Osteocyte (in vitro differentiated cells): ENCODE results near the gene NELFB. TPM values are rescaled to one million over a fixed set of nuclear protein-coding genes. Genes with fewer than 3 reads are reported as not detected.

ENCODE experiments used
- DNase-seq: peaks from one replicate; pipeline ENCODE4 v3.0.0; 2021; ENCODE audit warnings: mixed read lengths; ENCODE audit not compliant: unreplicated experiment; ENCODE audit errors: extremely low spot score
- H3K27ac Mint-ChIP-seq: one replicate; pipeline ENCODE4 v1.8.0; 2021; ENCODE audit warnings: mild to moderate bottlenecking, mixed read lengths; ENCODE audit not compliant: unreplicated experiment
- H3K27me3 Mint-ChIP-seq: one replicate; pipeline ENCODE4 v1.8.0; 2021; ENCODE audit warnings: mixed read lengths; ENCODE audit not compliant: unreplicated experiment
- H3K36me3 Mint-ChIP-seq: one replicate; pipeline ENCODE4 v1.8.0; 2021; ENCODE audit warnings: mixed read lengths; ENCODE audit not compliant: unreplicated experiment
- H3K4me1 Mint-ChIP-seq: one replicate; pipeline ENCODE4 v1.8.0; 2021; ENCODE audit warnings: mixed read lengths; ENCODE audit not compliant: unreplicated experiment
- H3K4me3 Mint-ChIP-seq: one replicate; pipeline ENCODE4 v1.8.0; 2021; ENCODE audit warnings: mild to moderate bottlenecking, moderate library complexity, mixed read lengths; ENCODE audit not compliant: unreplicated experiment
- H3K9me3 Mint-ChIP-seq: one replicate; pipeline ENCODE4 v1.8.0; 2021; ENCODE audit warnings: mixed read lengths; ENCODE audit not compliant: unreplicated experiment
- total RNA-seq: library from RNA; stranded (reverse); gene quantifications from 2 replicates; pipeline ENCODE4 v1.2.1, GENCODE V29; 2021
- TF ChIP-seq, protein P1 (sequence below): fragments of 200-600 bp; sonication (generic); IDR thresholded peaks from 2 replicates; pipeline ENCODE4 v1.5.0; 2021; ENCODE audit warnings: antibody characterized with exemption, mild to moderate bottlenecking, moderate library complexity

NELFB gene
- total RNA-seq, 1 donor from 2014 or later, result 54.1 TPM

DNA sequence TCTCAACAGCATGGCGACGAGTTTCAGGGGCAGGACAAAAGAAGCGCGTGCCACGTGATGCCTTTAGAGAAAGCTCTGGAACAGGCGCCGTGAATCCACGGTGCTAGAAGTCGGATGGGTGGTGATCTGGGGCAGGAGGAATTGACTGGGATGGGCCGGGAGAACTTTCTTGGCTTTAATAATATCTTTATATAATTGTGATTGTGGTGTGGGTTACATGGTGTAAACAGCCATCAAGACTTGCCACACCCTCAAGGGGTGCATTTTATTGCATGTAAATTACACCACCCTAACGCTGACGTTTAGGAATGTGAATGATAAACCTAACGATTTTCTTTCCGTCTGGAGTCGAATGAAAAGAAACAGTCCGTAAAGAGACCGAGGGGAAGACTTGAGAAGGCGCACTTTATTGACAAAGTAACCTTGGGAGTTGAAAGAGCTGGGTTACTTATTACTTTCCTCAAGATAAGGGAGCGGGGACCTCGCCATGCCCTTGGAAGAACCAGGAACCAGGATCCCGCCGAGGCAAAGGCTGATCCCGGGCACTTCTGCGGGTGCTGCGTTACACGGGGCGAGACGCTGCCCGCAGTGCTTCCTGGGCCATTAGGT lies 38.5 kb downstream of the NELFB start:
- H3K4me1 Mint-ChIP-seq, result peaks cover 7% of the 10 kb centered on the region
- H3K27ac Mint-ChIP-seq, result no peak overlapping the region
- H3K9me3 Mint-ChIP-seq, result no peaks in the 10 kb centered on the region
- no peaks in the 10 kb centered on the region for H3K36me3 Mint-ChIP-seq
- peaks cover 6% of the 10 kb centered on the region for H3K27me3 Mint-ChIP-seq
- no peak overlapping the region for H3K4me3 Mint-ChIP-seq
- TF ChIP-seq, protein P1, sequence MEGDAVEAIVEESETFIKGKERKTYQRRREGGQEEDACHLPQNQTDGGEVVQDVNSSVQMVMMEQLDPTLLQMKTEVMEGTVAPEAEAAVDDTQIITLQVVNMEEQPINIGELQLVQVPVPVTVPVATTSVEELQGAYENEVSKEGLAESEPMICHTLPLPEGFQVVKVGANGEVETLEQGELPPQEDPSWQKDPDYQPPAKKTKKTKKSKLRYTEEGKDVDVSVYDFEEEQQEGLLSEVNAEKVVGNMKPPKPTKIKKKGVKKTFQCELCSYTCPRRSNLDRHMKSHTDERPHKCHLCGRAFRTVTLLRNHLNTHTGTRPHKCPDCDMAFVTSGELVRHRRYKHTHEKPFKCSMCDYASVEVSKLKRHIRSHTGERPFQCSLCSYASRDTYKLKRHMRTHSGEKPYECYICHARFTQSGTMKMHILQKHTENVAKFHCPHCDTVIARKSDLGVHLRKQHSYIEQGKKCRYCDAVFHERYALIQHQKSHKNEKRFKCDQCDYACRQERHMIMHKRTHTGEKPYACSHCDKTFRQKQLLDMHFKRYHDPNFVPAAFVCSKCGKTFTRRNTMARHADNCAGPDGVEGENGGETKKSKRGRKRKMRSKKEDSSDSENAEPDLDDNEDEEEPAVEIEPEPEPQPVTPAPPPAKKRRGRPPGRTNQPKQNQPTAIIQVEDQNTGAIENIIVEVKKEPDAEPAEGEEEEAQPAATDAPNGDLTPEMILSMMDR, result no peak
- DNase-seq, result no peak

DNA sequence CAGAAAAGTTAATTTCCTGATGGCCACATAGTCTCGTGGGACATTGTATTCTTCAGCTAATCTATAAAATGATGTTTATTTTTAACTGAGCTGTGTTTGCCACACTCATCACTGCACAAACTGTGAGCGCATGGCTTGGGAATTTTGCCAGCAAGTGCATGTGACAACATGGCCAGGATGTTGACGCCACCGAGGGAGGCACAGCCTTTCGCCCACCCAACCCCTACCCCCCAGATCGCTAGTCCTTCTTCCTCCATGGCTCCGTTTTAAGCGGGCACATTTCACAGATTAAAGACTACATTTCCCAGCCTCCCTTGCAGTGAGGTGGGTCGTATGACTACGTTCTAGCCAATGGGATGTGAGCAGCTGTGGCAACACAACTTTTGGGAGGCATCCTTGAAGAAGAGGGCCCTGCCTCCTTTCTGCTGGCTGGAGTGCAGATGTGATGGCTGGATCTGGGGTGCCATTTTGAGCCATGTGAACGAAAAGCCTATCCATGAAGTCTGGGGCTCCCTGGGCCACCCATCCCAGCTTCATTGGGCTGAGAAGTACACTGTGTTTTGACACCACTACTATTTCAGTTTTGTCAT lies 39.1 kb downstream of the NELFB start:
- Mint-ChIP-seq H3K36me3 (no peaks in the 10 kb centered on the region), H3K4me3 (peak overlapping the region; percentile 10), H3K9me3 (no peaks in the 10 kb centered on the region), H3K27ac (no peak overlapping the region), H3K4me1 (peaks cover 7% of the 10 kb centered on the region), H3K27me3 (peaks cover 6% of the 10 kb centered on the region)
- TF ChIP-seq, protein P1, result no peak
- DNase-seq, result no peak

DNA sequence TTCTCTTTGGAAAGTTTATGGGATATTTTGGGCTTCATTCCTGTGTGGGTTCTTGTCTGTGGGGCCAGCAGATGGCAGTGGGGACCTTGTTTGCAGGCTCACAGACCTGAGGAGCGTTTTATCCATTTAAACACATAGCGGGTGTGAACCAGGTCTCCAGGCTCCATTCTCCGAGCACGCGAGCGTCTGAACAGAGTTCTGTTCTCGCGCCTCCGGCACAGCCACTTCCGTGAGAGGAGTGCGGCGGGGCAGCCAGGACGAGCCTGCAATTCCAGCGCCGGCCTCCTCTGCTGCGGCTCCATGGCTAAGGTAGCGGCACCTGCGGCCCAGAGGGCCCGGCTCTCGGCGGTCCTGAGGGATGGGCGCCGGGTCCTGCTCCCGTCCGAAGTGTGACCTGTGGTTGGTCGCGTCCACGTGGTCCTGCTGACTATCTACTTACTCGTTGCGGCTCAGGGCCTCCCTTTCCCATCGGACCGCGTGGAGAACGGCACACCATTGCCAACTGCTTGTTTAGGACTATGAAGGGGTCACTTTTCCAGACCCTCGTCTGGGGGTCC lies 39.6 kb downstream of the NELFB start:
- Mint-ChIP-seq H3K36me3 (no peaks in the 10 kb centered on the region), H3K4me1 (peaks cover 8% of the 10 kb centered on the region), H3K9me3 (no peaks in the 10 kb centered on the region), H3K27ac (no peak overlapping the region), H3K4me3 (peak overlapping the region; percentile 10), H3K27me3 (peaks cover 7% of the 10 kb centered on the region)
- TF ChIP-seq, protein P1, result peak; percentile 36
- DNase-seq, result no peak

DNA sequence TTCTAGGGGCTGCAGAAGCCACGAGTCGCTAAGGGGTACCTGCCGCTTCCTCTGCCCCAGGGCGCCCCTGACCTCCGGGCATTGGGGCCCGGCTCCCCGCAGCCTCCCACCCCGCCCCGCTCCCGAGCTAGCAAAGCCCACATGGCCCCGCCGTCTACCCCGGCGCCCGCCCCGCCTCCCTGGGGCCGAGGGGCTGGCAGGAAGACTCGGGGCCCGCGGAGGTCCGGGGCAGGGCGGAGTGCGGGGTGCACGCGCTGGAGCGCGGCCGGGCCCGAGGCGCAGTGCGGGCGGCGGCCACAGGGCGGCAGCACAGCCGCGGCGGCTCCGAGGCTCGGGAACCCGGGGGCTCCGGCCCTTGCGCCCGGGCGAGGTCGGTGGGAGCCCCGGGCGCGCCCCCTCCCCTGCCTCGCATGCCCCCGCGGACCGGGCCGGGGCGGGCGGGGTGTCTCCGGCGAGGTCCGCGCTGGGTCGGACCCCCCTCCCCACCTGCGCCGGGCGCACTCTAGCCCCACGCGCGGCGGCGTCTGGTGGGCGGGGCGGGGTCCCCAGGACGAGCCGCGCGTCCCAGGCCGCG lies 40.2 kb downstream of the NELFB start:
- Mint-ChIP-seq H3K4me3 (no peak overlapping the region), H3K36me3 (no peaks in the 10 kb centered on the region), H3K27me3 (peaks cover 10% of the 10 kb centered on the region), H3K9me3 (no peaks in the 10 kb centered on the region), H3K4me1 (peaks cover 11% of the 10 kb centered on the region), H3K27ac (no peak overlapping the region)
- TF ChIP-seq, protein P1, result peak; percentile 65
- DNase-seq, result no peak
